ENCODE data around the gene NUP188. TPM values are rescaled to one million over a fixed set of nuclear protein-coding genes. Genes with fewer than 3 reads are reported as not detected.

The NUP188 gene
- total and polyA plus RNA-seq, 2 of the 4 experiments (the other 2 are of a cell fraction) = 53.0 to 59.1 TPM

DNA sequence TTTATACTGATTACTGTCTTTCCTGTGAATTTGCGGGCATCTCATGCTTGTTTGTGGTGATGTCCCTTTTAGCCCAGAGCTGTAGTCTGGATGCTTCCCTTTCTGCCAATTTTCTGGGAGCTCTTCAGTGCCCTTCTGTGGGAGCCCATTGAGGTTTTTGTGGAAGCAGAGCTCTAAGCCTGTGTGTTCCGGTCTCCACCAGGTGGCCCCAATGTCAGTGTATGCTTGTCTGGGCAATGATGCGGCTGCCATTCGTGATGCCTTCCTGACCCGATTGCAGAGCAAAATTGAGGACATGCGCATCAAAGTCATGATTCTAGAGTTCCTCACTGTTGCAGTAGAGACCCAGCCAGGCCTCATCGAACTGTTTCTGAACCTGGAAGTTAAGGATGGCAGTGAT is 45.5 kb downstream of the NUP188 start:
- no peak overlapping the region for H3K27ac ChIP-seq (ENCODE audit: insufficient read depth, low read length)
- H3K27me3 ChIP-seq (ENCODE audit: control insufficient read depth, insufficient read depth, low read length) = no peaks in the 10 kb centered on the region
- H4K91ac ChIP-seq (ENCODE audit: insufficient read depth, low read depth, low read length) = no peak overlapping the region
- H2BK120ac ChIP-seq (ENCODE audit: low read depth, low read length) = no peak overlapping the region
- H3K4me3 ChIP-seq (ENCODE audit: insufficient read depth, low read depth, low read length) = no peak overlapping the region
- no peak overlapping the region for H3K18ac ChIP-seq (ENCODE audit: low read depth, low read length)
- H2BK5ac ChIP-seq (ENCODE audit: low read depth, low read length, poor library complexity, severe bottlenecking) = no peak overlapping the region
- no peak overlapping the region for H4K8ac ChIP-seq (ENCODE audit: low read depth in 2 of 2, low read length in 2 of 2)
- no peaks in the 10 kb centered on the region for H4K20me1 ChIP-seq (ENCODE audit: insufficient read depth, low read length)
- dilution Hi-C loops (cut with HindIII; ENCODE audit: low sequenced_read_pairs, unreplicated experiment) = no loop called here
- H2BK20ac ChIP-seq (ENCODE audit: low read depth, low read length) = no peak overlapping the region
- intact Hi-C loops (cut with micrococcal nuclease) = no loop called here
- no peak overlapping the region for H3K56ac ChIP-seq (ENCODE audit: extremely low read depth, insufficient read depth, low read length)
- peaks cover 2 to 3% of the 10 kb centered on the region in 2 experiments; a peak in 3 of 4 replicates for H3K79me1 ChIP-seq (ENCODE audit: low read depth in 1 of 2, low read length in 2 of 2)
- DNase-seq (no peak), ATAC-seq (ENCODE audit: low read depth) (peak; percentile 65; the same call in 1 of the 2 replicates)
- no peak overlapping the region for H2AK9ac ChIP-seq (replicated peaks; ENCODE audit: low read depth, low read length, poor library complexity)
- H3K9me3 ChIP-seq (ENCODE audit: control insufficient read depth, insufficient read depth, low read length) = no peaks in the 10 kb centered on the region
- peaks cover 48% of the 10 kb centered on the region for H3K36me3 ChIP-seq (ENCODE audit: control insufficient read depth, insufficient read depth, low read length)
- BruUV-seq (replicated peaks) = no TSS peak
- H3K14ac ChIP-seq (replicated peaks; ENCODE audit: low read depth, low read length) = no peak overlapping the region
- WGBS, 2 experiments (ENCODE audit: extremely low coverage in 2 of 2, insufficient read length in 1 of 2) = 98% methylated on average over 6 of the region's 7 CpGs; no CpG with 5 or more reads in 1 of the 2 experiments
- no peak overlapping the region for H3K4ac ChIP-seq (ENCODE audit: low read depth, low read length)
- TF ChIP-seq BHLHE40 (IDR thresholded peaks at IDR 0.05; ENCODE audit: low read depth, low read length) (no peak), ELK1 (IDR thresholded peaks at IDR 0.05; ENCODE audit: borderline replicate concordance, low read depth, low read length) (no peak), NFE2L2 (IDR thresholded peaks at IDR 0.05; ENCODE audit: low read depth, low read length) (no peak), RAD21 (IDR thresholded peaks at IDR 0.05; ENCODE audit: low read length) (no peak), CHD1 (IDR thresholded peaks at IDR 0.05; ENCODE audit: low read depth, low read length) (no peak)
- TF ChIP-seq, protein P1, sequence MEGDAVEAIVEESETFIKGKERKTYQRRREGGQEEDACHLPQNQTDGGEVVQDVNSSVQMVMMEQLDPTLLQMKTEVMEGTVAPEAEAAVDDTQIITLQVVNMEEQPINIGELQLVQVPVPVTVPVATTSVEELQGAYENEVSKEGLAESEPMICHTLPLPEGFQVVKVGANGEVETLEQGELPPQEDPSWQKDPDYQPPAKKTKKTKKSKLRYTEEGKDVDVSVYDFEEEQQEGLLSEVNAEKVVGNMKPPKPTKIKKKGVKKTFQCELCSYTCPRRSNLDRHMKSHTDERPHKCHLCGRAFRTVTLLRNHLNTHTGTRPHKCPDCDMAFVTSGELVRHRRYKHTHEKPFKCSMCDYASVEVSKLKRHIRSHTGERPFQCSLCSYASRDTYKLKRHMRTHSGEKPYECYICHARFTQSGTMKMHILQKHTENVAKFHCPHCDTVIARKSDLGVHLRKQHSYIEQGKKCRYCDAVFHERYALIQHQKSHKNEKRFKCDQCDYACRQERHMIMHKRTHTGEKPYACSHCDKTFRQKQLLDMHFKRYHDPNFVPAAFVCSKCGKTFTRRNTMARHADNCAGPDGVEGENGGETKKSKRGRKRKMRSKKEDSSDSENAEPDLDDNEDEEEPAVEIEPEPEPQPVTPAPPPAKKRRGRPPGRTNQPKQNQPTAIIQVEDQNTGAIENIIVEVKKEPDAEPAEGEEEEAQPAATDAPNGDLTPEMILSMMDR (conservative IDR thresholded peaks at IDR 0.05; ENCODE audit: low read depth, low read length) = 0 out of 2 replicates have a peak, but pooled peaks have one; percentile 8
- in situ Hi-C loops (cut with MboI; ENCODE audit: low sequenced_read_pairs) = no loop called here
- CTCF ChIA-PET = no interaction called here
- POLR2A ChIA-PET (ENCODE audit: unreplicated experiment) = no interaction called here
- no peak overlapping the region for H3K4me2 ChIP-seq (ENCODE audit: low read depth, low read length)
- H3K4me1 ChIP-seq (ENCODE audit: control insufficient read depth, insufficient read depth, low read length) = peaks cover under 1% of the 10 kb centered on the region; the same call in 1 of the 2 replicates
- H2BK15ac ChIP-seq (ENCODE audit: low read depth, low read length) = no peak overlapping the region
- H2AK5ac ChIP-seq (ENCODE audit: low read depth, low read length) = no peak overlapping the region
- no peak overlapping the region for H2AFZ ChIP-seq (replicated peaks; ENCODE audit: low read length, poor library complexity)
- H3K9ac ChIP-seq (ENCODE audit: low read depth, low read length) = no peak overlapping the region
- H3K23ac ChIP-seq (ENCODE audit: low read depth, low read length) = no peak overlapping the region
- 0 out of 2 replicates have a peak, but pooled peaks cover 3% of the 10 kb centered on the region for H3K9me1 ChIP-seq (ENCODE audit: insufficient read depth, low read length)
- no peak overlapping the region for H4K5ac ChIP-seq (ENCODE audit: low read depth, low read length)
